Transverse colon (tissue), 4 donors: ENCODE data around the gene BAIAP2. TPM values are rescaled to one million over a fixed set of nuclear protein-coding genes. Genes with fewer than 3 reads are reported as not detected.

Experiments used
- DNase-seq: peaks from one replicate; pipeline ENCODE4 v3.0.0-alpha.2; 2019
- H3K27ac ChIP-seq, 4 donors: fragments of 200-600 bp; sonication (generic); 2 replicates each; pipeline ENCODE4 v1.5.1; 2016 to 2018; ENCODE audit warnings: inconsistent platforms in 4 of 4
- H3K27me3 ChIP-seq: fragments of 200-600 bp; sonication (generic); 2 replicates; pipeline ENCODE4 v1.5.1; 2017; ENCODE audit warnings: inconsistent platforms
- H3K36me3 ChIP-seq, 4 donors: fragments of 200-600 bp; sonication (generic); 2 replicates each; pipeline ENCODE4 v1.5.1; 2017 to 2019; ENCODE audit warnings: inconsistent platforms in 4 of 4
- H3K4me1 ChIP-seq, 4 donors: fragments of 200-600 bp; sonication (generic); 2 replicates each; pipeline ENCODE4 v1.5.1; 2017 to 2020; ENCODE audit warnings: inconsistent platforms in 4 of 4
- H3K4me3 ChIP-seq, 4 donors: fragments of 200-600 bp; sonication (generic); 1 replicate in 1 of 4; 2 replicates in 3 of 4; pipeline versions ENCODE4 v1.5.1 to v1.6.1; 2017 to 2019; ENCODE audit warnings: inconsistent platforms in 4 of 4
- H3K9me3 ChIP-seq, 2 donors: fragments of 200-600 bp; sonication (generic); 2 replicates each; pipeline ENCODE4 v1.5.1; 2017 to 2019; ENCODE audit warnings: inconsistent platforms in 2 of 2
- EP300 ChIP-seq: sonication (generic); formaldehyde crosslinking; IDR thresholded peaks from one replicate; pipeline ENCODE4 v1.6.1; 2017; ENCODE audit warnings: antibody characterized with exemption, low read depth
- POLR2A ChIP-seq: fragments of 450-650 bp; IDR thresholded peaks from one replicate; pipeline ENCODE4 v1.6.1; 2016; ENCODE audit warnings: antibody characterized with exemption, mild to moderate bottlenecking, moderate library complexity
- POLR2AphosphoS5 ChIP-seq, 3 donors: sonication (generic); formaldehyde crosslinking; IDR thresholded peaks; one replicate each; pipeline ENCODE4 v1.6.1; 2016; ENCODE audit warnings: antibody characterized with exemption in 3 of 3
- WGBS, 2 donors: methylation state at CpG; one replicate each; pipeline ENCODE4 v1.1.5; 2018; ENCODE audit warnings: low coverage in 1 of 2; 5-methylcytosine and 5-hydroxymethylcytosine counted together
- in situ Hi-C, 4 donors: fragments of 200-750 bp; cut with MboI; loops; one replicate each; pipeline versions ENCODE4 v1.15.0 to v1.15.1; 2017; ENCODE audit warnings: low sequenced_read_pairs in 3 of 4, low pct_ligation_motif_present in 1 of 4, low pct_unique_long_range_greater_than_20kb in 1 of 4
- intact Hi-C: fragments of 100-400 bp; cut with DNase I; formaldehyde crosslinking; loops from one replicate; pipeline ENCODE4 v1.15.1; 2023; ENCODE audit warnings: low total_unique reads
- total RNA-seq, 4 donors: library from RNA; depleted of rRNA; stranded (reverse); fragments of >200 nt; gene quantifications; one replicate each; pipeline ENCODE4 v1.1.0, GENCODE V29; 2016
- TF ChIP-seq, protein P1 (sequence below), 5 experiments: fragments of 200-600 bp in 3 of 5; fragments of 450-650 bp in 2 of 5; sonication (generic) in 3 of 5; IDR thresholded peaks; 1 replicate in 2 of 5; 2 replicates in 3 of 5; pipeline ENCODE4 v1.5.1; 2016 to 2017; ENCODE audit warnings: antibody characterized with exemption in 5 of 5, inconsistent platforms in 3 of 5, mild to moderate bottlenecking in 2 of 5, moderate library complexity in 1 of 5

BAIAP2 gene
- total RNA-seq, 4 donors from 2014 or later: 11.7 to 62.1 (median 39.6) TPM

DNA sequence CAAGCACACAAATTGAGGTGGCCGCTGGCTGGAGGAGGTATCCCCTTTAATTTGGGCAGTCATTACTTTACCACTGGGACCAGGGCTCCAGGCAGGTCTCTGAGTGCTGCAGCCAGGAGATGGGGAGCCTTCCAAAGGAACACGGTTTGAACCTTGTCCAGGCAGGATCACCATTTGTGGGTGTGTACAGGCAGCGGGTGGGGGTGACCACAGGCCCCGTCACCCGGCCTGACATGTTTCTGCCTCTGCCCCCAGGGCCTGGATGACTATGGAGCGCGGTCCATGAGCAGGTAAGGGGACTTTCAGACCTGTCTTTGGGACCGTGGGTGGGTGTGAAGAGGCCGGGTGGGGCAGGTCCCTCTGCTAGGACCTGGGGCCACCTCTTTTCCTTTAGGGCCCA, 73.3 kb downstream of the BAIAP2 start:
- no peaks in the 10 kb centered on the region for H3K27me3 ChIP-seq
- H3K27ac ChIP-seq: no peak overlapping the region
- TF ChIP-seq, protein P1, sequence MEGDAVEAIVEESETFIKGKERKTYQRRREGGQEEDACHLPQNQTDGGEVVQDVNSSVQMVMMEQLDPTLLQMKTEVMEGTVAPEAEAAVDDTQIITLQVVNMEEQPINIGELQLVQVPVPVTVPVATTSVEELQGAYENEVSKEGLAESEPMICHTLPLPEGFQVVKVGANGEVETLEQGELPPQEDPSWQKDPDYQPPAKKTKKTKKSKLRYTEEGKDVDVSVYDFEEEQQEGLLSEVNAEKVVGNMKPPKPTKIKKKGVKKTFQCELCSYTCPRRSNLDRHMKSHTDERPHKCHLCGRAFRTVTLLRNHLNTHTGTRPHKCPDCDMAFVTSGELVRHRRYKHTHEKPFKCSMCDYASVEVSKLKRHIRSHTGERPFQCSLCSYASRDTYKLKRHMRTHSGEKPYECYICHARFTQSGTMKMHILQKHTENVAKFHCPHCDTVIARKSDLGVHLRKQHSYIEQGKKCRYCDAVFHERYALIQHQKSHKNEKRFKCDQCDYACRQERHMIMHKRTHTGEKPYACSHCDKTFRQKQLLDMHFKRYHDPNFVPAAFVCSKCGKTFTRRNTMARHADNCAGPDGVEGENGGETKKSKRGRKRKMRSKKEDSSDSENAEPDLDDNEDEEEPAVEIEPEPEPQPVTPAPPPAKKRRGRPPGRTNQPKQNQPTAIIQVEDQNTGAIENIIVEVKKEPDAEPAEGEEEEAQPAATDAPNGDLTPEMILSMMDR (IDR thresholded peaks at IDR 0.05): no peak
- TF ChIP-seq POLR2A: no peak
- TF ChIP-seq EP300: no peak
- TF ChIP-seq POLR2AphosphoS5 (IDR thresholded peaks at IDR 0.05): no peak
- no peaks in the 10 kb centered on the region for H3K4me1 ChIP-seq
- no peak for DNase-seq
- in situ Hi-C loops (loop anchor here in 1 of 4 donors (10.0 kb wide), 1 partner anchor 113 kb away; the partner anchor contains the start of gene CHMP6), intact Hi-C loops (no loop called here)
- peaks cover 0 to 5% (median 0%) of the 10 kb centered on the region in 4 donors for H3K36me3 ChIP-seq
- H3K4me3 ChIP-seq: no peak overlapping the region
- WGBS, 2 donors: 79% methylated on average over 9 of the region's 9 CpGs; no CpG with 5 or more reads in 1 of the 2 donors
- no peaks in the 10 kb centered on the region for H3K9me3 ChIP-seq

DNA sequence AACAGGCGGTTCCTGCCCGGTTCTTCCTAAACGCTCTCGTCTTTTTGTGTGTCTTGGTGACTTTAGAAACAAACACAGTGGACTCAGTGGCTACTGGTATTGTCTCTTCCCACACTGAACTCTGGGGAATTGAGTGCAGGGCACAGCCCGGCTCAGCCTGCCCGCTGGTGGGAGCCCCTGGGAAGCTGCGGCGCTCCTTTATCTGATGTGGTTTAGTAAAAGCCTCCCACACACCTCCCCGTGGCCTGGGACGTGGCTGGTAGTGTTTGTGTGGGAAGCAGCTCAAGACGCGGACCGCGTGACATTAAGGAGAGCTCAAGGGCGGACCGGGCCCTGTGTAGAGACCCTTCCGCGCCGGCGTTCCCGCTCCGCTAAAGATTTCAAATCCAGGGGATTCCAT, 75.0 kb downstream of the BAIAP2 start:
- TF ChIP-seq POLR2A (no peak), EP300 (no peak), POLR2AphosphoS5 (IDR thresholded peaks at IDR 0.05) (no peak)
- TF ChIP-seq, protein P1 (IDR thresholded peaks at IDR 0.05): no peak
- DNase-seq: no peak
- no peaks in the 10 kb centered on the region for H3K9me3 ChIP-seq
- no peaks in the 10 kb centered on the region for H3K27me3 ChIP-seq
- intact Hi-C loops (no loop called here), in situ Hi-C loops (loop anchor here in 1 of 4 donors (10.0 kb wide), 1 partner anchor 115 kb away; the partner anchor contains the start of gene CHMP6)
- H3K36me3 ChIP-seq: no peaks in the 10 kb centered on the region
- no peak overlapping the region for H3K4me3 ChIP-seq
- 78% methylated on average over 22 of the region's 22 CpGs; no CpG with 5 or more reads in 1 of the 2 donors for WGBS, 2 donors
- no peaks in the 10 kb centered on the region for H3K4me1 ChIP-seq
- H3K27ac ChIP-seq: no peak overlapping the region

GRCh38 chr17:81110488-81111040, 75.6 kb downstream of the BAIAP2 start:
- Histone ChIP-seq H3K27me3 (no peaks in the 10 kb centered on the region), H3K9me3 (no peaks in the 10 kb centered on the region), H3K4me3 (no peak overlapping the region), H3K36me3 (no peaks in the 10 kb centered on the region), H3K27ac (no peak overlapping the region), H3K4me1 (no peaks in the 10 kb centered on the region)
- intact Hi-C loops: no loop called here
- no peak for TF ChIP-seq EP300
- TF ChIP-seq, protein P1 (IDR thresholded peaks at IDR 0.05): no peak
- TF ChIP-seq POLR2A: no peak
- TF ChIP-seq POLR2AphosphoS5 (IDR thresholded peaks at IDR 0.05): no peak
- 89 to 90% methylated on average over 7 to 30 of the region's 30 CpGs for WGBS, 2 donors
- DNase-seq: no peak
- in situ Hi-C loops: no loop called here

DNA sequence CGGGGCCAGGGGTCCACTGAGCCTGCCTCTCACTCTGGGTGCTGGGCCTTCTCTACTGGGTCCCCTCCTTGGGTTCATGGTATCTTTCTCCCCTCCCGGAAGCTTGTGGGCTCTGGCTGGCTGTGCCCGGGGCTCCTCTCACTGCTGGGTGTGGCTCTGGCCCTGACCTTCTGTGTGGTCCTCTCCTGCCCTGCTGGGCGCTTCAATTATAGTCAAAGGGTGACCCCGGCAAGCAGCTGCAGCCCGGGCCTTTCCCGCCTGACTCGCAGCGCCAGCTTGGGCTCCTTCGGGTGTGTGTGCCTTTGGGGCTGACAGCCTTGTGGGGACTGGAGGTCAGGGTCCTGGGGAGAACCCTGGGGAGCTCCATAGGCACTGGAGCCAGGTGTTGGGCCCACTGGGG, 76.1 kb downstream of the BAIAP2 start:
- no peaks in the 10 kb centered on the region for H3K9me3 ChIP-seq
- no peaks in the 10 kb centered on the region for H3K4me1 ChIP-seq
- no peaks in the 10 kb centered on the region for H3K36me3 ChIP-seq
- WGBS, 2 donors: 40 to 89% methylated on average over 1 to 8 of the region's 10 CpGs
- no peak overlapping the region for H3K4me3 ChIP-seq
- TF ChIP-seq EP300 (no peak), POLR2A (no peak), POLR2AphosphoS5 (IDR thresholded peaks at IDR 0.05) (no peak)
- TF ChIP-seq, protein P1 (IDR thresholded peaks at IDR 0.05): no peak
- in situ Hi-C loops: no loop called here
- H3K27me3 ChIP-seq: no peaks in the 10 kb centered on the region
- no peak for DNase-seq
- intact Hi-C loops: no loop called here
- H3K27ac ChIP-seq: no peak overlapping the region
